ENCODE results near the gene FYB2.

GRCh38 chr1:56707379-56707778 is 111.8 kb downstream of the FYB2 start:
- TF ChIP-seq ARNTL (CRISPR knock-in tag; IDR thresholded peaks at IDR 0.05; ENCODE audit: borderline replicate concordance, low read depth): no peak
- TF ChIP-seq ZFP30 (CRISPR knock-in tag; IDR thresholded peaks at IDR 0.05): no peak
- no peak for TF ChIP-seq CSDC2 (CRISPR knock-in tag; IDR thresholded peaks at IDR 0.05)
- no peak for TF ChIP-seq SNAI2 (CRISPR knock-in tag; IDR thresholded peaks at IDR 0.05)
- no peak for TF ChIP-seq CREB5 (CRISPR knock-in tag; IDR thresholded peaks at IDR 0.05; ENCODE audit: low read depth)
- TF ChIP-seq PATZ1 (CRISPR knock-in tag; IDR thresholded peaks at IDR 0.05; ENCODE audit: borderline replicate concordance): no peak
- TF ChIP-seq OSR1 (CRISPR knock-in tag; IDR thresholded peaks at IDR 0.05): no peak
- no peak for TF ChIP-seq PPARA (CRISPR knock-in tag; IDR thresholded peaks at IDR 0.05; ENCODE audit: borderline replicate concordance)
- no peak for TF ChIP-seq RARB (CRISPR knock-in tag; IDR thresholded peaks at IDR 0.05)
- TF ChIP-seq ZNF70 (CRISPR knock-in tag; IDR thresholded peaks at IDR 0.05): no peak
- no peak for TF ChIP-seq ZNF565 (CRISPR knock-in tag; conservative IDR thresholded peaks at IDR 0.05; ENCODE audit: low read depth)
- TF ChIP-seq ESRRG (CRISPR knock-in tag; IDR thresholded peaks at IDR 0.05): no peak
- TF ChIP-seq ISL1 (CRISPR knock-in tag; IDR thresholded peaks at IDR 0.05): no peak
- TF ChIP-seq ZFP3 (CRISPR knock-in tag; IDR thresholded peaks at IDR 0.05): no peak
